ENCODE data around the gene PIM1. TPM values are rescaled to one million over a fixed set of nuclear protein-coding genes. Genes with fewer than 3 reads are reported as not detected.

Gene PIM1
- total and polyA plus RNA-seq, 9 of the 15 experiments (the other 6 are each of a cell fraction or from before 2014, with no cell fraction given), result 19.0 to 789 (median 212) TPM

GRCh38 chr6:37174515-37175331 lies 4.8 kb downstream of the PIM1 start (continued):
- no peak for TF ChIP-seq RREB1 (CRISPR knock-in tag; IDR thresholded peaks at IDR 0.05)
- no peak for TF ChIP-seq CTCFL (IDR thresholded peaks at IDR 0.05; ENCODE audit: borderline replicate concordance, insufficient read depth, low read depth, low read length, poor library complexity, severe bottlenecking)
- TF ChIP-seq RFX1 (IDR thresholded peaks at IDR 0.05), result no peak
- no peak for TF ChIP-seq MBD1 (CRISPR knock-in tag; IDR thresholded peaks at IDR 0.05)
- TF ChIP-seq KDM4B (IDR thresholded peaks at IDR 0.05; ENCODE audit: borderline replicate concordance in 2 of 2, low read depth in 1 of 2), result no peak
- TF ChIP-seq HIVEP1 (CRISPR knock-in tag; IDR thresholded peaks at IDR 0.05), result no peak
- no peak for TF ChIP-seq SNIP1 (IDR thresholded peaks at IDR 0.05; ENCODE audit: low read depth)
- no peak for TF ChIP-seq ZBTB34 (CRISPR knock-in tag; IDR thresholded peaks at IDR 0.05)
